Natural killer cell (primary cell): ENCODE results near the gene C1orf159. TPM values are rescaled to one million over a fixed set of nuclear protein-coding genes. Genes with fewer than 3 reads are reported as not detected.

ENCODE experiments used
- ATAC-seq, 3 donors: fragments of 150-1000 bp in 2 of 3; fragments of 200-7000 bp in 1 of 3; cut with Tn5 transposase; 1 replicate in 1 of 3; 2 replicates in 2 of 3; pipeline ENCODE4 v1.10.0; 2021; ENCODE audit warnings: mild to moderate bottlenecking in 2 of 3, moderate library complexity in 2 of 3
- DNase-seq, 2 donors: peaks; one replicate each; pipeline versions ENCODE4 v3.0.0 to v3.0.0-alpha.2; 2013 to 2021; ENCODE audit warnings: mixed read lengths in 1 of 2
- H3K27ac ChIP-seq: one replicate; pipeline ENCODE4 v1.5.1; 2013; ENCODE audit warnings: mild to moderate bottlenecking, low read length
- H3K27me3 ChIP-seq: one replicate; pipeline ENCODE4 v1.6.1; 2013; ENCODE audit warnings: low read length; ENCODE audit not compliant: control insufficient read depth, insufficient read depth
- H3K36me3 ChIP-seq: one replicate; pipeline ENCODE4 v1.6.1; 2013; ENCODE audit warnings: low read length; ENCODE audit not compliant: control insufficient read depth, insufficient read depth
- H3K4me1 ChIP-seq: one replicate; pipeline ENCODE4 v1.6.1; 2013; ENCODE audit warnings: low read length; ENCODE audit not compliant: control insufficient read depth, insufficient read depth
- H3K4me3 ChIP-seq: one replicate; pipeline ENCODE4 v1.5.1; 2013; ENCODE audit warnings: low read length
- H3K9me3 ChIP-seq: one replicate; pipeline ENCODE4 v1.6.1; 2013; ENCODE audit warnings: low read length; ENCODE audit not compliant: control insufficient read depth, insufficient read depth
- H3K27ac Mint-ChIP-seq, 2 donors: one replicate each; pipeline ENCODE4 v1.8.0; 2022; ENCODE audit warnings: mild to moderate bottlenecking in 2 of 2, mixed read lengths in 2 of 2, moderate library complexity in 1 of 2
- H3K27me3 Mint-ChIP-seq, 2 donors: one replicate each; pipeline ENCODE4 v1.8.0; 2022; ENCODE audit warnings: low read depth in 2 of 2, mixed read lengths in 2 of 2
- H3K36me3 Mint-ChIP-seq: one replicate; pipeline ENCODE4 v1.8.0; 2022; ENCODE audit warnings: mixed read lengths
- H3K4me1 Mint-ChIP-seq, 2 donors: one replicate each; pipeline ENCODE4 v1.8.0; 2022; ENCODE audit warnings: mixed read lengths in 2 of 2
- H3K4me3 Mint-ChIP-seq: one replicate; pipeline ENCODE4 v1.8.0; 2022; ENCODE audit warnings: mild to moderate bottlenecking, moderate library complexity, mixed read lengths
- H3K9me3 Mint-ChIP-seq, 2 donors: one replicate each; pipeline ENCODE4 v1.8.0; 2022; ENCODE audit warnings: mixed read lengths in 2 of 2
- WGBS: methylation state at CpG from one replicate; pipeline ENCODE4 v1.1.7; 2013; ENCODE audit warnings: missing lambda C conversion rate; ENCODE audit not compliant: insufficient coverage; 5-methylcytosine and 5-hydroxymethylcytosine counted together
- intact Hi-C: fragments of 100-400 bp; cut with micrococcal nuclease; formaldehyde crosslinking; loops from one replicate; pipeline ENCODE4 v1.14.2; 2022
- total RNA-seq, 4 donors: library from RNA; stranded (reverse); fragments of 120-200 nt in 1 of 4; gene quantifications; one replicate each; pipeline versions ENCODE4 v1.2.3 to v1.2.4, GENCODE V29; 2013 to 2022
- TF ChIP-seq, protein P1 (sequence below): fragments of 200-600 bp; IDR thresholded peaks from one replicate; pipeline ENCODE4 v1.8.0; 2022; ENCODE audit warnings: antibody characterized with exemption

Gene C1orf159
- total RNA-seq, 3 donors from 2014 or later (not counting 1 experiment from before 2014, with no cell fraction given): 19.6 to 25.1 (median 21.5) TPM

DNA sequence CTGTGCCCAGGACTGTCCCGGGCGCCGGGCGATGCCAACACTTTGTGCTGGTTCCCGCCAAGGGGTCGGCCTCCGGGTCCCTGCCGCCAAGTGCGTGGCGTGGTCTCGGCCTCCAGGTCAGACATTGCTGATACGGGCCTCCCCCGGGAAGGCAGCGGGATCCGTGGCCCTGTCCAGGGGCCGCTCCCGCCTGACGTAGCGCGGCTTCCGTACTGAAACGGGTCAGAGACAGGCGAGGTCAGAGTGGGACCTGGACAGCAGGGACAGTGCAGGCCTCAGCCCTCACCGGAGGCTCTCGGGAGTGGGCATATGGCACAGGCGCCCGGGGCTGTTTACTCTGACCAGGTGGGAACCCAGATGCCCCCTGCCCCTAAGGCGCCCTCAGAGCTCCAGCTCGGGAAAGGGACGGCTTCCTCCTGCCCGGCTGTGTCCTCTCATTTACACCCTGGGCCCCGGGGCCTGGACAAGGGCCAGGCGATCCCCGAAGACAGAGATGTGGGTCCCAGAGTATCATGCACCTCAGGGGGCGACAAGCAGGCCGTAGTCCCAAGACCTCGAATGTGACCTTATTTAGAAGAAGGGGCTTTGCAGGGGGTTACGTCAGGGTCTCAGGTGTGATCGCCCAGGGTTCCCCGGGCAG lies 33.0 kb downstream of the C1orf159 start:
- DNase-seq (peak in 1 of 2 donors; percentile 15), ATAC-seq (no peak)
- Histone ChIP-seq H3K27me3 (peaks cover 8% of the 10 kb centered on the region), H3K4me3 (no peak overlapping the region), H3K4me1 (peaks cover 13% of the 10 kb centered on the region), H3K36me3 (no peaks in the 10 kb centered on the region), H3K27ac (no peak overlapping the region), H3K9me3 (no peaks in the 10 kb centered on the region)
- no peaks in the 10 kb centered on the region for H3K27me3 Mint-ChIP-seq
- H3K4me1 Mint-ChIP-seq: peaks cover 0 to 4% of the 10 kb centered on the region in 2 donors
- H3K36me3 Mint-ChIP-seq: no peaks in the 10 kb centered on the region
- no peak overlapping the region for H3K27ac Mint-ChIP-seq
- H3K9me3 Mint-ChIP-seq: no peaks in the 10 kb centered on the region
- H3K4me3 Mint-ChIP-seq: no peak overlapping the region
- 94% methylated on average over 40 of the region's 40 CpGs for WGBS
- intact Hi-C loops: no loop called here
- TF ChIP-seq, protein P1, sequence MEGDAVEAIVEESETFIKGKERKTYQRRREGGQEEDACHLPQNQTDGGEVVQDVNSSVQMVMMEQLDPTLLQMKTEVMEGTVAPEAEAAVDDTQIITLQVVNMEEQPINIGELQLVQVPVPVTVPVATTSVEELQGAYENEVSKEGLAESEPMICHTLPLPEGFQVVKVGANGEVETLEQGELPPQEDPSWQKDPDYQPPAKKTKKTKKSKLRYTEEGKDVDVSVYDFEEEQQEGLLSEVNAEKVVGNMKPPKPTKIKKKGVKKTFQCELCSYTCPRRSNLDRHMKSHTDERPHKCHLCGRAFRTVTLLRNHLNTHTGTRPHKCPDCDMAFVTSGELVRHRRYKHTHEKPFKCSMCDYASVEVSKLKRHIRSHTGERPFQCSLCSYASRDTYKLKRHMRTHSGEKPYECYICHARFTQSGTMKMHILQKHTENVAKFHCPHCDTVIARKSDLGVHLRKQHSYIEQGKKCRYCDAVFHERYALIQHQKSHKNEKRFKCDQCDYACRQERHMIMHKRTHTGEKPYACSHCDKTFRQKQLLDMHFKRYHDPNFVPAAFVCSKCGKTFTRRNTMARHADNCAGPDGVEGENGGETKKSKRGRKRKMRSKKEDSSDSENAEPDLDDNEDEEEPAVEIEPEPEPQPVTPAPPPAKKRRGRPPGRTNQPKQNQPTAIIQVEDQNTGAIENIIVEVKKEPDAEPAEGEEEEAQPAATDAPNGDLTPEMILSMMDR: no peak

DNA sequence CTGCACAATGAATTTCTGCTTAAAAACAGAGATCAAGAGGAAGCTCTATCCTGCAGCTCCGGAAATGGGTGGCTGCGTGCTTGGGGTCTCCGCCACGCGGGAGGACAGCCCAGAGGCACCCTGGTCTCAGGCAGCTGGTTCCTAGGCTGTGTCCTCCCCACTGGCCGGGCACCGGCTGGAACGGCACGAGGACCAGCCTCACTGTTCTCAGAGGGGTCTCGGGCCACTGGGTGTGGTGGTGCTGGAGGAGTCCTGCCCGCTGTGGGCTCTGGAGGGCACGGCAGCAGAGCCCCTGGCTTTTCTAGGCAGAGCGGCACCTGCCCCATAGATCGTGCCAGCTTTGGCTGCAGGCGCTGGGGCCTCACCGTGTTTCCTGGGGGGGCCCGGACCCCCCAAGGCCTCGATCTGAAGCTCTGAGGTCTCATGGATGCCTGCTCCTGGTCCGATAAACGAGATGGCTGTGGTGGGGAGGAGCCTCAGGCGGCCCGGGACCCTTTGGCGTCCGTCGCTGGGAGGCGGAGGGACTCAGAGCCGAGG lies 33.6 kb downstream of the C1orf159 start:
- H3K4me3 ChIP-seq: no peak overlapping the region
- no peaks in the 10 kb centered on the region for H3K9me3 ChIP-seq
- ATAC-seq (no peak), DNase-seq (no peak)
- 94% methylated on average over 27 of the region's 27 CpGs for WGBS
- intact Hi-C loops: no loop called here
- no peaks in the 10 kb centered on the region for H3K9me3 Mint-ChIP-seq
- no peaks in the 10 kb centered on the region for H3K36me3 Mint-ChIP-seq
- H3K27ac ChIP-seq: no peak overlapping the region
- peaks cover 8% of the 10 kb centered on the region for H3K27me3 ChIP-seq
- H3K27ac Mint-ChIP-seq: no peak overlapping the region
- H3K4me1 Mint-ChIP-seq: peaks cover 0 to 4% of the 10 kb centered on the region in 2 donors
- peaks cover 13% of the 10 kb centered on the region for H3K4me1 ChIP-seq
- H3K27me3 Mint-ChIP-seq: no peaks in the 10 kb centered on the region
- TF ChIP-seq, protein P1: no peak
- no peak overlapping the region for H3K4me3 Mint-ChIP-seq
- no peaks in the 10 kb centered on the region for H3K36me3 ChIP-seq

DNA sequence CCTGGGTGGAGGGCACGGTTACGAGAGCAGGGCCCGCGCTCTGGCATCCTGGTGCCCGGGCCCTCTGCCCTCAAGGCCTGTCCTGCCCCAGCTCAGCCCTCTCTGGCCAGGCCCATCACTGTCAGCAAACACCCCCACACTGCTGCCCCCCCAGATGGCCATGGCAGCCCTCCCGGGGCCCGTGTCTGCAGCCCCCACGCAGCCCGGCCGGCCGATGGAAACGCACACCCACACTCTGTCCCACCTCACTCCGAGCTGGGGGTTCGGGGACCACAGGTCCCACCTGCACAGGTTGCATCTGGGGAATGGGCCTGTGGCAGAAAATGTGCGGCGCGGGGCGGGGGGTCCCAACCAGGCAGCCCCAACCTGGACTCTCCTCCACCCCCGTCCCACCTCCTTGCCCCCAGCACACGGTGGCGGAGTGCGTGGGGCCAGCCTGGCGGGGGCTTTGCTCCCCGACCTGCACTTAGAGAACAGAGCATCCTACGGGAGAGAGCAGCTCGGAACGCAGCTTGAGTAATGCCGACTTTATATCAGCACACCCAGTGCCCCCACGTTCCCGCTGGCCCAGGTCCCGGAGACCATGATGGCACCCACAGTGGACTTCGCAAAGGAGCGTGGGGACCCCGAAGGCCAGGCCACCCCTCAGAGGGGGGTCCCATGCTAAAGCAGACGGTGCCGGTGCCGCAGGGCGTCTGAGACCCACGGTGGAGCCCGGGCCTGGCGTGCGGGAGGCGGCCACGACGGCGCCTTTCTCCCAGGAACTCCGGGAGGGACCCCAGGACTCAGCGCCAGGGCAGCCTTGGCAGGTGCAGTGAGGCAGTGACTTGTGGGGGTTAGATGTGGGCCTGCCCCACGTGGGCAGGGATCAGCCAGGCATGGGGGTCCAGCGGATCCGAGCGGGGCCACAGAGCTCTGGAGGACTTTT lies 34.3 kb downstream of the C1orf159 start:
- Mint-ChIP-seq H3K9me3 (no peaks in the 10 kb centered on the region), H3K4me1 (peaks cover 0 to 4% of the 10 kb centered on the region in 2 donors), H3K4me3 (no peak overlapping the region), H3K27ac (no peak overlapping the region), H3K27me3 (no peaks in the 10 kb centered on the region), H3K36me3 (no peaks in the 10 kb centered on the region)
- H3K9me3 ChIP-seq: no peaks in the 10 kb centered on the region
- TF ChIP-seq, protein P1: no peak
- 92% methylated on average over 52 of the region's 52 CpGs for WGBS
- DNase-seq (peak in 1 of 2 donors; percentile 15), ATAC-seq (no peak)
- no peak overlapping the region for H3K4me3 ChIP-seq
- no peak overlapping the region for H3K27ac ChIP-seq
- no peaks in the 10 kb centered on the region for H3K36me3 ChIP-seq
- peaks cover 8% of the 10 kb centered on the region for H3K27me3 ChIP-seq
- peaks cover 13% of the 10 kb centered on the region for H3K4me1 ChIP-seq
- intact Hi-C loops: no loop called here
